Measurements from ENCODE around the gene KCNK15.

KCNK15 gene

DNA sequence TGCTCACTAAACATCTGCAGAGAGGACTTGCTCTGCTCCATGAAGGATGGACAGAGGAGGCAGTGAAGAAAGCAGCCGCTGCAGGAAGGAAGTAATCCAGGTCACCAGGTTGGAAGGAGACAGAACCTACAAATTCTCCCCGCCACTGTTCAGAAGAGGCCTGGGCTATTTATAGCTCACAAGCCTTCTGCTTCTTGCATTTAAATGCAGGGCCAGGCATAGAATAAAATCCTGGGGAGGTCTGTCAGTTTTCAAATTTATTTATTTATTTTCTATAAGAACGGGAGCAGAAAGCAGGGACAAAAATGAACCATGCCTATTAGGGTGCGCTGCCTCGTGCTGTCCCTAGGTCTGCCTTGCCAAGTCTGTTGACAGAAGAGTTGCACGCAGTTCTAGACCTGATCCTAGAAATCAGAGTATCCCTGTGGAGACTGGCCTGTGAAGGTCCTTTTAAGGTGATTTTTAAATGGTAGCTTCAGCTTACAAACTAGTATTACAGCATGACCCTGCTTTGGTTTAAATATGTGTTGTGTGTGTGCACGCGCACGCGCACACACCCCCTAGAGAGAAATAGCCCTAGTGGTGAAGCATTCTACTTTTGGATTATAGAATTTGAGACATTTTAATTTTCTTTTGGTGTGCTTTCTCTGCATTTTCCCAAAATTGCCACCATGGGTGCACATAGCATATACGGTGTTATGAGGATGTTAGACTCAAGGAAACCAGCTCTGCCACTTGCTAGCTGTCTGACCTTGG, 45.2 kb downstream of the KCNK15 start:
- no peak for DNase-seq

DNA sequence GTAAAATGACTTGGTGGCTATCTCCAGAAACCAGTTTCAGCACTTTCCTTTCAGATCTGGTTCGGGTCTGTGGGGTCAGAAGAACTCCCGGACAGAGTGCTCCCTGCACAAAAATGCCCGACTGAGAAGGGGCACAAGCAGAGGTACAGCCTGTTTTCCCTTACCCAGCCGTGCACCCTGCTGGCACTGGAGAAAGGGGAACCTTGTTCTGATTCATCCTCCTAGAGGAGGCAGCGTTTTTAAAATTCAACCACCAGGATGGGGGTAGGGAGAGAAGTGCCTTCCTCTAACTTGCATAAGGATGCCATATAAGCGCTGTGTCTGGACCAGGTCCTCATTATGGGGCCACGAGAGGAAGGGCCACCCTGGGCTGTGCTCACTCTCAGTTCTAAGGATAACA, 47.1 kb downstream of the KCNK15 start:
- DNase-seq: no peak

DNA sequence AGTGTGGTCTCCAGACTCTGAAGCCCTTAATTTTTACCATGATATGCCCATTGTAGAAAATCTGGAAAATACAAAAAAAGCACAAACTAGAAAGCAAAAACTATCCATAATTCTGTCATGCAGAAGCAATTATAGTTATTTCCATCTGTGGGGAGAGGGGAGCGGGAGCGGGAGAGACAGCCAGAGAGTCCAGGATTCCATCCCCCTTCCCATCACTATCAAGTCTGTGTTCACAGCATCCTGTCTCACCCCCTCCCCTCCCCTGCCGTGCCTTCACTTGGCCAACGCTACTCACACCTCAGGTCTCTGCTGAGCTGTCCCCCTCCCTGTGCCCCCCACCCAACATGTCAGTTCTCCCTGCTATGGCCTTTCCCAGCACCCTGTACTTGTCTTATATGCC, 50.2 kb downstream of the KCNK15 start:
- DNase-seq: no peak

- DNase-seq: no peak
These were observed 50.6 kb downstream of the KCNK15 start for GRCh38 chr20:44796311-44796710.

- DNase-seq: no peak
These were observed 51.2 kb downstream of the KCNK15 start for GRCh38 chr20:44796758-44797457.

- no peak for DNase-seq
These were observed 54.0 kb downstream of the KCNK15 start for GRCh38 chr20:44799691-44800090.

- DNase-seq: peak; percentile 30
These were observed 54.9 kb downstream of the KCNK15 start for GRCh38 chr20:44800391-44801046.

All from hematopoietic multipotent progenitor cell treated with erythropoietin and hydrocortisone succinate and interleukin-3 and kit ligand, for 4 days (in vitro differentiated cells).